Muscle of back (tissue), 11 donors: ENCODE measurements around the gene SEC24B. TPM values are rescaled to one million over a fixed set of nuclear protein-coding genes. Genes with fewer than 3 reads are reported as not detected.
"Not testable (repeated sequence)": the region's sequence is repeated elsewhere in the genome, so short reads cannot be mapped to it uniquely, and the experiment has no call there.

Experiments
- DNase-seq, 3 donors: peaks; one replicate each; pipeline versions ENCODE4 v3.0.0 to v3.0.0-alpha.2; 2013
- polyA plus RNA-seq, 10 donors: library from polyadenylated mRNA; unstranded; fragments of 120-200 nt; gene quantifications; one replicate each; pipeline ENCODE4 v1.2.1, GENCODE V29; 2013; ENCODE audit not compliant: insufficient read length in 10 of 10

The SEC24B gene
- polyA plus RNA-seq, 10 donors, result 22.0 to 38.0 (median 27.2) TPM

- DNase-seq, result no peak
Measured at GRCh38 chr4:109429545-109429944, 4.1 kb upstream of the SEC24B start.

- no peak for DNase-seq
Measured at GRCh38 chr4:109432203-109432602, 1.4 kb upstream of the SEC24B start.

DNA sequence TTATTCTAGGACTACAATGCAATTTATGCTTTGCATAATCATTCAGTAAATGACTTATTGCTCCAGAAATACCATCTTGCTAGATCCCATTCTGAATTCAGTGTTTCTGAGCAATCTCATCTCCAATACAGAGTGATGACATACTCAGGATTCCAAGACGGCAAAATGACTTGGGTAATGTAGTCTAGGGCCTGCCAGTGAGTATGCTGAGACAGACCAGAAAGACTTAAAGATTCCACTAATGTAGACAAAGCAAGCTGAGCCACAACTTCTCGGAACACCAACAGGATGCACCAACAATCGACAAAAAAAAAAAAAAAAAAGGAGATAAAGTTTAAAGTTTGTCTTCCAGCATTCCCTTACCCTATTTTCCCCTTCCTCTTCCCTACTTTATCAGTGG is 919 bp upstream of the SEC24B start:
- DNase-seq, result peak in 2 of 3 donors; percentile 27 to 65

- DNase-seq, result peak in 2 of 3 donors; percentile 54 to 80
Measured at GRCh38 chr4:109434007-109434971, 674 bp downstream of the SEC24B start.

DNA sequence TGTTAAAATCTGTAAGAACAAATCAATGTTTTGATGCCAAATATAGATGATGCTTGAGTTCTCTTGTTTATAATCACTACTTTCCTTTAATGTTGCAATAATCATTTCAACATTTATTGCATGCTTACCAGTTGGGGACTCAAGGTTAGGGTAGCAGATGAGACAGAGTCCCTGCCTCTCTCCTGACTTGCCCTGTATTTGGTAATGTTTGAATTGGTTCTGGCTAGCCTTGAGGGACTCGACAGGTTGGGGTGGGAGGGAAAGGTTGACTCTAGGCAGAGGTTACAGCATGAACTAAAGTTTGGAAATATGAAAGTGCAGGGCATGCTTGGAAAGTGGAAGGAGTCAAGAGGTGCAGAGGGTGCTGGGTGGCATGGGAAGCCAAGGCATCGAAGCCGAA is 2.0 kb downstream of the SEC24B start:
- DNase-seq, result no peak

DNA sequence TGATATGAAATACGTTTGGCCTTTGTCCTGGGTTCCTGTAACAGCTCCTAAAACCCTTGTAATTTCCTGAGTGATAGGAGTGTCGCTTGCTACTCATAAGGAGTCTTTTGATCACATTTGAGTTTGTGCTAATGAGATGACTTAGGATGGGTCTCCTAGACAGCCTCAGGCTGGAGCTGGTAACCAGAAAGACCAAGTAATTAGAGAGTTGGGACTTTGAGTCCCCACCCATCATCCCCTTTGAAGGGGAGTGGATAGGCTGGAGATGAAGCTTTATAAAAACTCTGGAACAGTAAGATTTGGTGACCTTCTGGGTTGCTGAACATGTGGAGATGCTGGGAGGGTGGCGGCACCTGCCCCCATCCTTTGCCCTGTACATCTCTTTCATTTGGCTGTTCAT is 2.9 kb downstream of the SEC24B start:
- DNase-seq, result no peak

- DNase-seq, result no peak
Measured at GRCh38 chr4:109440948-109441347, 7.3 kb downstream of the SEC24B start.

DNA sequence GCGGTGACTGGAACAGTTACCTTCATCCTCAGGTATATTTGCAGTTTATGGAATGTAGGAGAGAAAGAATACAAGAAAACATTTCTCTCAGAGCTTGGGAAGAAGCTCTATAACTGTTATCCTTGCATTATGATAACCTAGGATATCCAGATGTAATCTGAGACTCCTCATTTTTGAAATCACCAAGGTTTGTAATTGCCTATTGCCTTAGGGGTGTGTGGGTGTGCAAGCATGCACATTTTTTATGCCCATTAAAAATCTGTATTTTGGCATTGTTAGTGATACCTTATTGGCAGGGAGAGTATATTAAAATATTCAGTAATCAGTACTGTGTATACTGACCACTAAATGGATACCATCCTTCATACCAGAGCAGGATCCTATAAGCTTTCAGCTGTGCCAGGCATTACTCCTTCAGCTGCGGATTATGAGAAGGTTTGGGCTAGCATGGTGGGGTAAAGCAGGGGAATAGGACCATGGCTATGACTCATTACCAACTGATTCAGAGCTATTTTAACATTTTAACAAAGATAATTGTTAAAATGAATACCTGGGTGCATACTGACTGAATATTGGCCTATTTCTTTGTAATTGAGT is 8.3 kb downstream of the SEC24B start:
- no peak for DNase-seq

GRCh38 chr4:109444182-109444844 is 10.7 kb downstream of the SEC24B start:
- no peak for DNase-seq

DNA sequence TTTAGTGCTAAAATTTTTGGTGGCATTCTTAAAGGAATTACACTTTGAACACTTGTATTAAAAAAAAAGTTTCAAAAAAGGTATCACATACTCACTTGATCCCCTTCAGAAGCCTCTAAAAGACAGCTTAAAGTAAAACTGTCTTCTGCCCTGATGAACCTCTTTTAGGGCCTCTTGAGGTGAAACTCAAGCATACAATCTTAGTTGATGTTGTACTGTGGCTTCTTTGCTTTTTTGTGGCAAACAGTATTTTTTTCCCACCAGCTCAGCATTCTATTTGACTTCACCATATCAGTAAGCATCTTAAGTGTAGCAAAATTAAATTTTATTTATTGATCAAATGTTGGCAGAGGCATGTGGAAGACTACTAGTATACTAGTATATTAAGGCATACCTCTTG is 13.7 kb downstream of the SEC24B start:
- no peak for DNase-seq

- no peak for DNase-seq
Measured at GRCh38 chr4:109451544-109452273, 18.1 kb downstream of the SEC24B start.

GRCh38 chr4:109453110-109453509 is 19.5 kb downstream of the SEC24B start:
- not testable (repeated sequence) for DNase-seq

DNA sequence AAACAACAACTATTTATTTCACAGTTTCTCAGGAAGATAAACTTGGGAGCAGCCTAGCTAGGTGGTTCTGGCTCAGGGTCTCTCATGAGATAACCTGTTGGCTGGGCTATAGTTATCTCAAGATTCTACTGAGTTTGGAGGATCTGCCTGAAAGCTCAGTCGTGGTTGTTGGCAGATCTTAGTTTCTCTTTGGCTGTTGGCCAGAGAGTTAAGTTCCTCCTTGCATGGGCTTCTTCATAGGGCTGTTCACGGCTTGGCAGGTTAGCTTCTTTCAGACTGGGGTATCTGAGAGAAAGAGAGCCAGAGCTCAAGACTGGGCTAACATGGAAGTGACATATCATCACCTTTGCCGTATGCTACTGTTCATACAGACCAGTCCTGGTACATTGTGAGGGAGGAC is 28.7 kb downstream of the SEC24B start:
- peak in 1 of 3 donors; percentile 14 for DNase-seq

- DNase-seq, result no peak
Measured at GRCh38 chr4:109462802-109463201, 29.2 kb downstream of the SEC24B start.

GRCh38 chr4:109465069-109465468 is 31.5 kb downstream of the SEC24B start:
- DNase-seq, result peak in 2 of 3 donors; percentile 5 to 20

DNA sequence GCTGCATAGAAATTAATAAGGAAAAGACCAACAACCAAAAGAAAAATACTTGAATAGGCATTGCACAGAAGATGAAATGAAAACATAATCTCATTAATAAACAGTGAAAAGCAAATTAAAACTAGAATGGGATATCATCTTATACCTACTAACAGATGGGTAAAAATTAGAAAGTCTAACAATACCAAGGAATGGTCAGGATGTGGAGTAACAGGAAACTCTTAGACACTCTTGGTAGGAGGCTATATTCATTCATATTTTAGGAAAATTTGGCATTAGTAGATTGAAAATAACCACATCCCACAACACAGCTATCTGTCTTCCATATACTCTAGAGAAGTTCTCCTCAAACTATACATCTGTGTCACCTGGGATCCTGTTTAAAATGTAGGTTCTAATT is 36.3 kb downstream of the SEC24B start:
- DNase-seq, result no peak

DNA sequence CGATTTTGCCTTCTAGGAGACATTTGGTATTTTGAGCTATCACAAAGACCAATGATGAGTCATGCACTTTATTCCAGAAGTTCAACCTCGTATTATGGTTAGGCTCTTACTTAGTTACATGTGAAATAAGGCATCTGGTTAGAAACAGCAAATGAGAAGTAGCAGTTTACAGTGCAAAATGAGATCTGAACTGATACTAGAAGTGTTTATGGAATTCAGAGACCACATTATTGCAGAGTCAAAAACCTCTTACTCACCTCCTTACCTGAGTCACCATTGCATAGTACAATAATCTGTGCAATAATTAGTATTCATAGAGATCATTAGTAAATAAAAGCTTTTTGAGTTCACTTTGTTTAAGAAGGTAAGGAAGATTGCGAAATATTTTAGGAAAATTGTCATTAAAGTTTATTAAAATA is 38.7 kb downstream of the SEC24B start:
- peak in 1 of 3 donors; percentile 3 for DNase-seq

DNA sequence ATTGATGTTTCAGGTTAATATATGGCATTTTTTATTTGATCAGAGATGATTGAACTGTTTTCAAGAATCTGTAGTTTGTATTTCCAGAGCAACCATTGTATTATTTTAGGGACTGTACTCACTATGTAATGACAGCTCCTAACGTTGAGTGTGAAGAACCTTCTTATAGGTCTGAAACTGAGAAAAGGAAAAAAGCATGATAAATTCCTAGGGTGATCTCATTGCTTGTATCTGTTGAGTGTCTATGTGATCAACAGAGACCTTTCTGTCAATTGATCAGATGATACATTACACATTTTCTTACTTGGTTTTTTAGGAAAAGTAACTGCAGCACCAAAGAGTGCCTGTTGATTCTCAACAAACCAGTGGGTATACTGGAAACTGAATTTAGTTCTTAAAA is 40.2 kb downstream of the SEC24B start:
- DNase-seq, result no peak

- no peak for DNase-seq
Measured at GRCh38 chr4:109486007-109486406, 52.4 kb downstream of the SEC24B start.

- DNase-seq, result no peak
Measured at GRCh38 chr4:109494563-109494962, 60.9 kb downstream of the SEC24B start.

GRCh38 chr4:109495514-109495913 is 61.9 kb downstream of the SEC24B start:
- DNase-seq, result no peak

DNA sequence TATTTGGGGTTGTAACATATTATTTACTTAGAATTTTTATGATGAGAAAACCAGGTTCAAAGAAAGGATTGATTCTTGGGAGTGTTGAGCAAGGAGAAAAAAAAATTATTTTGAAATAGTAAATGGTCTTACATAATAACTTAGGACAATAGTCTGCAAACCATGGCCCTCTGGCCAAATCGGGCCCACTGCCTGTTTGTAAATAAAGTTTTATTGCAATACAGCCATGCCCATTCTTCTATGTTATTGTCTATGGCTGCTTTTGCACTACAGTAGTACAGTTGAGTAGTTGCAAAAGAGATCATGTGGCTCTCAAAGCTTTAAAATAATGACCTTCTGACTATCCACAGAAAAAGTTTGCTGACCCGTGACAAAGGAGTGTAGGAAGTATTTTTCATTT is 63.3 kb downstream of the SEC24B start:
- DNase-seq, result no peak
